GM12872 (cell line): Measurements from ENCODE around the gene ZACN.

Experiments
- TF ChIP-seq, protein P1 (sequence below): IDR thresholded peaks from 3 replicates; pipeline ENCODE4 v1.5.1; 2011; ENCODE audit warnings: low read depth, mild to moderate bottlenecking, low read length, moderate library complexity; ENCODE audit not compliant: insufficient read depth

ZACN gene

DNA sequence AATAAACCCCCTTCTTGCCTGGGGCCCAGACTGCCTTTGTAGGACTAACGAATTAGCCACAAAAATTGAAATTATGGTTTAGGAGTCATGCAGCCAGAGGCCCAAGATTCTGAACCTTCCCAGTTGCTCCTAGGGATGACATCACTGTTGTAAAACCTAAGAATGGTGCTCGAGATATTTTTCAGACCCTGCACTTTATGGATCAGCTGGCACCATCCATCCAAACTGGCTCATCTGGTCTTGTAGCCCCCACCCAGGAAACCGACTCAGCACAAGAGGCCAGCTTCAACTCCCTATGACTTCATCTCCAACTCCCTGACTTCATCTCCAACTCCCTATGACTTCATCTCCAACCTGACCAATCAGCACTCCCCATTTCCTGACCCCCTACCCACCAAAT lies 40.9 kb upstream of the ZACN start:
- TF ChIP-seq, protein P1, sequence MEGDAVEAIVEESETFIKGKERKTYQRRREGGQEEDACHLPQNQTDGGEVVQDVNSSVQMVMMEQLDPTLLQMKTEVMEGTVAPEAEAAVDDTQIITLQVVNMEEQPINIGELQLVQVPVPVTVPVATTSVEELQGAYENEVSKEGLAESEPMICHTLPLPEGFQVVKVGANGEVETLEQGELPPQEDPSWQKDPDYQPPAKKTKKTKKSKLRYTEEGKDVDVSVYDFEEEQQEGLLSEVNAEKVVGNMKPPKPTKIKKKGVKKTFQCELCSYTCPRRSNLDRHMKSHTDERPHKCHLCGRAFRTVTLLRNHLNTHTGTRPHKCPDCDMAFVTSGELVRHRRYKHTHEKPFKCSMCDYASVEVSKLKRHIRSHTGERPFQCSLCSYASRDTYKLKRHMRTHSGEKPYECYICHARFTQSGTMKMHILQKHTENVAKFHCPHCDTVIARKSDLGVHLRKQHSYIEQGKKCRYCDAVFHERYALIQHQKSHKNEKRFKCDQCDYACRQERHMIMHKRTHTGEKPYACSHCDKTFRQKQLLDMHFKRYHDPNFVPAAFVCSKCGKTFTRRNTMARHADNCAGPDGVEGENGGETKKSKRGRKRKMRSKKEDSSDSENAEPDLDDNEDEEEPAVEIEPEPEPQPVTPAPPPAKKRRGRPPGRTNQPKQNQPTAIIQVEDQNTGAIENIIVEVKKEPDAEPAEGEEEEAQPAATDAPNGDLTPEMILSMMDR: no peak

DNA sequence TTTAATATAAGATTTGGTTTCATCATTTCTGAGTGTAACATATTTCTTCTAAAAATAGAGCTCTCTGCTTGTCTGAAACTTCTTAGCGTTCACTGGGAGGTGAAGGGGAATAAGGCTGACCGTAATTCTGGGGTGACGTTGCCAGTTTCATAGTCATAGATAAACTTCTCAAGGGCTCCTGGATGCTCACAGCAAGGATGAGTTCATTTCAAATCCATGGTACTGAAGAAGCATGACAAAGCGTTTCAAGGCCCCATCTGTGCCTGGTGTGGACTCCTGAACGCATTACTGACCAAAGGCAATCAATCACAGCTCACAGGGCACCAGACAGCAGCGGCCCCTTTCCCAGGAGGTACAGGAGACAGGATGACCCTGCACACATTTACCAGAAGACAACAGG lies 39.9 kb upstream of the ZACN start:
- TF ChIP-seq, protein P1: no peak

DNA sequence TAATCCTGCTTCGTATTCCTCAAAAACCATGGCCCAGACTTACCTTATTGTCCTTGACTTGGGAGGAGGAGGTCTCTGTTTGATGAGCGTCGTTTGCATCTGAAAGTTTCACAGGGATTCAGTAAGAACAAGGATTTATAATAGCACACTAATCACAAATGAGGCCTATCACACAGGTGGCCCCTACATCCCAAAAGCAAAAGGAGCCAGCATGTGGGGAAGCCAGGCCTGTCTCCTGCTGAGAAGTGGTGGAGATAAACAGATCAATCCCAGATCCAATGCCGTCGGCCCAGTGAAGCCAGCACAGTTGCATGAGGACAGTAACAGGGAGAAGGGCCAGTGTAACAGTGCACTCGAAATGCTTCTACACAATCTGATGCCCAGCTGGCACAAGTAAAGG lies 38.6 kb upstream of the ZACN start:
- TF ChIP-seq, protein P1: no peak

DNA sequence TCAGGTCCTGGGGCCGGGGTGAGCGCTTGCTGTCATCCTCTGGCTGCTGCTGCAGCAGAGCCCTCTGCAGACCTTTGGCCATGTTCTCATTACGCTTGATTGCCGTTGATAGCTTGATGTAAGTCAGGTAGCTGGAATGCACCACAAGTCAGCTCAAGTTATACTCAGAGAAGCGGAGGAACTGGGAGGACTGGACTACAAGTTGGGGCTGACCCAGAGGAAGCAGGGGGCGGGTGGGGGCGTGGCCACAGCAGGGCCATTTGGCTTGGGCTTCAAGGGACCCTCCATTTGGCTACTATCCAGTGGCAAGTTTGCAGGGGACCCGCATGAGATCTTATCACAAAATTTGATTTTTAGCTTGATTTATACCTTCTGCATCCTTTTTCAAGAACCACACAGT lies 32.9 kb upstream of the ZACN start:
- TF ChIP-seq, protein P1: no peak

DNA sequence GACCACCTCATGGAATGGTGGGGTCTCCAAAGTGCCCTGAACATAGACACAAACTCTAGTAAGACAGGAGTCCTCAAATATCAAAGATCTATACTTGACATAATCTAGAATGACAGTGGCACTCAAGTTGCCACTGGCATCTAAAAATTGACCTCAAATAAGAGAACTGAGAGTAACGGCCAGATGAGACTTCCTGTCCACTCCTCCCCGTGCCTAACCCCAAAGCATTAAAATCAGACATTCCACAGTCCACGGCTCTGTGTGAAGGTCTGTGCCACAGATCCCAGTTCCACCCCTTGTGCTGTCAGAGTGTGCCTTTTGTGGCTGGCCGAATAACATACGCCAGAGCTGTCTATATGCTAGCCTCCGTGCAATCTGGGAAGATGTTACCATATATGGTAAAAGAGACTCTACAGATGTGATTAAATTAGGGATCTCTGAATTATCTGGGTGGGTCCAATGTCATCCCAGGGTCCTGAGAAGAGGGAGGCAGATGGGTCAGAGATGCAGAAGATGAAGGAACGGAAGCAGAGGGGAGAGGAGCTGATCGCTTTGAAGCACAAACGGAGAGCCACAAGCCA lies 30.9 kb upstream of the ZACN start:
- TF ChIP-seq, protein P1: no peak

DNA sequence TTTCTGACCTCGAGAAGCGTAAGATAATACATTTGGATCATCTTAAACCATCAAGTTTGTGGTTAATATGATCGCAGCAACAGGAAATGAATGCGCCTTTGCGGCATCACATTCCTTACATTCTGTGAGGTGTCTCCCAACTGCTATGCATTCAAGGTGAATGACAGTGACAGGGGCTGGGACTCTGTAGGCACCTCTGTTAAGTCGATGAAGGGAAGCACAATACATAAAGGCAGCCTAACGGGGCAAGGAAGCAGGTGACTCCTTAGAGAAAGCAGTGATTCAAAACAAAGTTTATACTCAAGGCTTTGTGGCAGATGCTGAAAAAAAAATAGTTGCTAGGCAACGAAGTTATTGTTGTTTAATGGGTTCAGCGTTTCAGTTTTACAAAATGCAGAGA lies 30.3 kb upstream of the ZACN start:
- TF ChIP-seq, protein P1: no peak

DNA sequence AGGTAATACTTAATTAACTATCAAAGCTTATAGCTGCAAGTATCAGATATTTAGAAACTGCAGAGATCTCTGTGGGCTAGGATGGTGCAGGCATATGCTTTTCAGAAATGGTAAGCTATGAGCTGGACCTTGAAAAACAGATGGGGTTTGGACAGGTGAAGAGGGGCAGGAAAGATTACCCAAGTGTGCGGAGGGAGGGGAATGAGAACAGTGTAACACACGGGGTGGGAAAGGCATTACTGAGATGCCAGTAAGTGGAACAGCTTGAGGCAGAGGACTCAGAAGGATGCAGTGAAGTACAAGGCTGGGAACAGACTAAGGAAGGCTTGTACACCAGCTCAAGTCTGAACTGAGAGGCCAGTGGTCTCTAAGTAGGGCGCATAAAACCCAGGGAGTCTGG lies 29.7 kb upstream of the ZACN start:
- TF ChIP-seq, protein P1: no peak
